H1 (cell line): ENCODE measurements around the gene DTD1. TPM values are rescaled to one million over a fixed set of nuclear protein-coding genes. Genes with fewer than 3 reads are reported as not detected.

Source experiments
- CTCF ChIA-PET: fragments of 300-600 bp; sonication (Branson Sonifier 250); formaldehyde crosslinking; loops from one replicate; lab custom pipeline; 2021; ENCODE audit not compliant: partially characterized antibody; lab: Charles Lee
- POLR2A ChIA-PET: fragments of 300-600 bp; sonication (Branson Sonifier 250); formaldehyde crosslinking; loops from one replicate; lab custom pipeline; 2021; ENCODE audit warnings: inconsistent platforms; ENCODE audit not compliant: partially characterized antibody; lab: Charles Lee
- DNase-seq, 2 experiments: peaks; one replicate each; pipeline versions ENCODE4 v3.0.0 to v3.0.0-alpha.2; 2010 to 2022; ENCODE audit warnings: low spot score in 2 of 2, low read depth in 1 of 2, mixed read lengths in 1 of 2
- FAIRE-seq: peaks from 2 replicates; lab custom pipeline; 2011; peaks lifted over from hg19 to GRCh38; lab: Jason Lieb, UNC
- H2AFZ ChIP-seq: 2 replicates; pipeline ENCODE4 v1.8.1; 2012; ENCODE audit warnings: low read length, inconsistent platforms
- H2AK5ac ChIP-seq: 2 replicates; pipeline ENCODE4 v1.6.1; 2013; ENCODE audit warnings: low read depth, low read length
- H2BK120ac ChIP-seq: replicated peaks from 2 replicates; pipeline ENCODE3; 2013; ENCODE audit warnings: low read depth, low read length, inconsistent platforms
- H2BK12ac ChIP-seq: 2 replicates; pipeline ENCODE4 v1.6.1; 2013; ENCODE audit warnings: low read depth, low read length
- H2BK15ac ChIP-seq: 2 replicates; pipeline ENCODE4 v1.6.1; 2013; ENCODE audit warnings: low read length
- H2BK20ac ChIP-seq: 2 replicates; pipeline ENCODE4 v1.6.1; 2013; ENCODE audit warnings: low read length
- H2BK5ac ChIP-seq: 2 replicates; pipeline ENCODE4 v1.6.1; 2013; ENCODE audit warnings: low read depth, low read length
- H3K14ac ChIP-seq: 2 replicates; pipeline ENCODE4 v1.6.1; 2013; ENCODE audit warnings: inconsistent platforms; ENCODE audit not compliant: insufficient read length
- H3K18ac ChIP-seq: 2 replicates; pipeline ENCODE4 v1.6.1; 2013; ENCODE audit warnings: low read length; ENCODE audit errors: extremely low read depth
- H3K23ac ChIP-seq: 2 replicates; pipeline ENCODE4 v1.6.1; 2013; ENCODE audit warnings: inconsistent platforms; ENCODE audit not compliant: insufficient read length
- H3K23me2 ChIP-seq: 2 replicates; pipeline ENCODE4 v1.6.1; 2013; ENCODE audit warnings: low read depth, low read length
- H3K27ac ChIP-seq: 2 replicates; pipeline ENCODE4 v1.6.1; 2011; ENCODE audit warnings: low read depth, low read length, inconsistent platforms
- H3K27me3 ChIP-seq, 4 experiments: replicated peaks in 1 of 4; 1 replicate in 1 of 4; 2 replicates in 3 of 4; pipeline versions ENCODE4 v1.6.1 to v1.8.1; 2011 to 2013; ENCODE audit warnings: low read length in 3 of 4, mild to moderate bottlenecking in 3 of 4, inconsistent platforms in 2 of 4, mixed read lengths in 2 of 4, moderate library complexity in 1 of 4; ENCODE audit not compliant: control insufficient read depth in 3 of 4, insufficient read depth in 3 of 4; ENCODE audit errors: extremely low read depth in 1 of 4
- H3K36me3 ChIP-seq, 4 experiments: 2 replicates each; pipeline versions ENCODE4 v1.6.1 to v1.8.1; 2011 to 2013; ENCODE audit warnings: mild to moderate bottlenecking in 4 of 4, low read length in 3 of 4, moderate library complexity in 2 of 4, control low read depth in 1 of 4, inconsistent platforms in 1 of 4; ENCODE audit not compliant: insufficient read depth in 4 of 4, control insufficient read depth in 2 of 4
- H3K4ac ChIP-seq: replicated peaks from 2 replicates; pipeline ENCODE3; 2013; ENCODE audit warnings: low read length, low read depth, mixed read lengths, inconsistent platforms; ENCODE audit not compliant: insufficient read length
- H3K4me1 ChIP-seq, 4 experiments: replicated peaks in 1 of 4; 1 replicate in 1 of 4; 2 replicates in 3 of 4; pipeline versions ENCODE4 v1.6.1 to v1.8.1; 2011 to 2013; ENCODE audit warnings: low read length in 3 of 4, inconsistent platforms in 2 of 4, mixed read lengths in 1 of 4; ENCODE audit not compliant: insufficient read depth in 4 of 4, control insufficient read depth in 3 of 4
- H3K4me2 ChIP-seq, 2 experiments: 2 replicates each; pipeline versions ENCODE4 v1.6.1 to v1.8.1; 2011 to 2013; ENCODE audit warnings: low read depth in 2 of 2, low read length in 2 of 2, control low read depth in 1 of 2, inconsistent platforms in 1 of 2, mild to moderate bottlenecking in 1 of 2; ENCODE audit not compliant: insufficient read depth in 1 of 2
- H3K4me3 ChIP-seq, 4 experiments: fragments of 200-600, 300-600 bp in 1 of 4; sonication (generic), shearing (Covaris generic), sonication (Bioruptor Twin) in 1 of 4; 2 replicates each; pipeline versions ENCODE4 v1.5.1 to v1.8.1; 2011 to 2016; ENCODE audit warnings: low read length in 4 of 4, low read depth in 3 of 4, control low read depth in 2 of 4, inconsistent platforms in 2 of 4, mild to moderate bottlenecking in 2 of 4, mixed read lengths in 1 of 4, moderate library complexity in 1 of 4; ENCODE audit not compliant: insufficient read depth in 2 of 4; ENCODE audit errors: extremely low read depth in 1 of 4
- H3K56ac ChIP-seq: replicated peaks from 2 replicates; pipeline ENCODE3; 2013; ENCODE audit warnings: low read depth, mild to moderate bottlenecking, mixed read lengths, low read length, inconsistent platforms; ENCODE audit not compliant: insufficient read length
- H3K79me1 ChIP-seq: 2 replicates; pipeline ENCODE4 v1.6.1; 2013; ENCODE audit warnings: low read depth, low read length, control low read depth
- H3K79me2 ChIP-seq, 2 experiments: 2 replicates each; pipeline versions ENCODE4 v1.6.1 to v1.8.1; 2012 to 2013; ENCODE audit warnings: low read length in 2 of 2, mild to moderate bottlenecking in 2 of 2, inconsistent platforms in 1 of 2; ENCODE audit not compliant: insufficient read depth in 2 of 2, control insufficient read depth in 1 of 2
- H3K9ac ChIP-seq, 4 experiments: replicated peaks in 1 of 4; 1 replicate in 1 of 4; 2 replicates in 3 of 4; pipeline versions ENCODE4 v1.6.1 to v1.8.1; 2011 to 2013; ENCODE audit warnings: low read depth in 3 of 4, low read length in 3 of 4, control low read depth in 2 of 4, mild to moderate bottlenecking in 2 of 4, moderate library complexity in 2 of 4, inconsistent platforms in 1 of 4; ENCODE audit errors: extremely low read depth in 1 of 4
- H3K9me3 ChIP-seq, 2 experiments: 2 replicates each; pipeline versions ENCODE4 v1.6.1 to v1.8.1; 2012 to 2013; ENCODE audit warnings: mild to moderate bottlenecking in 2 of 2, moderate library complexity in 2 of 2, control low read depth in 1 of 2, inconsistent platforms in 1 of 2, low read depth in 1 of 2, low read length in 1 of 2, mixed read lengths in 1 of 2; ENCODE audit not compliant: insufficient read depth in 2 of 2
- H4K20me1 ChIP-seq, 2 experiments: replicated peaks in 1 of 2; 2 replicates each; pipeline versions ENCODE3 to v1.8.1; 2011 to 2013; ENCODE audit warnings: inconsistent platforms in 2 of 2, low read length in 2 of 2, mild to moderate bottlenecking in 1 of 2; ENCODE audit not compliant: insufficient read depth in 2 of 2, control insufficient read depth in 1 of 2
- H4K5ac ChIP-seq: 2 replicates; pipeline ENCODE4 v1.6.1; 2013; ENCODE audit warnings: low read length, low read depth, mixed read lengths, inconsistent platforms; ENCODE audit not compliant: insufficient read length
- H4K8ac ChIP-seq: 2 replicates; pipeline ENCODE4 v1.8.0; 2013; ENCODE audit warnings: mild to moderate bottlenecking, moderate library complexity, low read length, inconsistent platforms; ENCODE audit not compliant: insufficient read depth; ENCODE audit errors: extremely low read depth
- H4K91ac ChIP-seq: replicated peaks from 2 replicates; pipeline ENCODE3; 2013; ENCODE audit warnings: low read length, mixed read lengths, inconsistent platforms; ENCODE audit not compliant: insufficient read length
- ASH2L ChIP-seq: fragments of 200-600, 300-600 bp; sonication (generic); IDR thresholded peaks from one replicate; pipeline ENCODE4 v1.7.1; 2017; ENCODE audit warnings: low read length
- JUN ChIP-seq: IDR thresholded peaks from 2 replicates; pipeline ENCODE4 v1.6.1; 2011; ENCODE audit warnings: low read depth, mild to moderate bottlenecking, improper control_type of control experiment, low read length
- PHF8 ChIP-seq: fragments of 200-600 bp; sonication (generic); conservative IDR thresholded peaks from 2 replicates; pipeline ENCODE4 v1.7.1; 2012; ENCODE audit warnings: low read depth, mild to moderate bottlenecking, inconsistent platforms, low read length, moderate library complexity
- RFX5 ChIP-seq: IDR thresholded peaks from 2 replicates; pipeline ENCODE4 v1.6.1; 2011; ENCODE audit warnings: low read depth, low read length, improper control_type of control experiment, borderline replicate concordance
- TCF12 ChIP-seq: IDR thresholded peaks from 2 replicates; pipeline ENCODE4 v1.6.1; 2011; ENCODE audit warnings: low read depth, mild to moderate bottlenecking, low read length
- WGBS, 2 experiments: shearing (Covaris generic) in 1 of 2; methylation state at CpG; one replicate each; pipeline versions ENCODE4 v1.1.6 to v1.1.7; 2013 to 2015; ENCODE audit warnings: low lambda C conversion rate in 2 of 2, mixed read lengths in 2 of 2, inconsistent platforms in 1 of 2, low coverage in 1 of 2, missing lambda C conversion rate in 1 of 2; ENCODE audit not compliant: insufficient replicate concordance in 2 of 2, insufficient coverage in 1 of 2, insufficient read length in 1 of 2; ENCODE audit errors: extremely low coverage in 1 of 2, missing lambda C conversion rate in 1 of 2; 5-methylcytosine and 5-hydroxymethylcytosine counted together
- polyA plus RNA-seq, 7 experiments: library from polyadenylated mRNA; depleted of rRNA in 3 of 7; stranded (reverse) in 5 of 7; unstranded in 2 of 7; fragments of >200 nt in 5 of 7; fragments of 200-250 nt in 2 of 7; gene quantifications; 1 replicate in 5 of 7; 2 replicates in 1 of 7; 4 replicates in 1 of 7; pipeline versions ENCODE4 v1.2.1 to v1.2.3, GENCODE V29; 2011 to 2013; ENCODE audit warnings: missing spikeins in 2 of 7, mixed read lengths in 2 of 7
- total RNA-seq: library from RNA; stranded (reverse); fragmentation: NEBNext Ultra II Directional; extraction: Animal tissue kit (Norgen Biotek cat#: 25700); gene quantifications from 2 replicates; pipeline ENCODE4 v1.2.1, GENCODE V29; 2021

Gene DTD1
- total and polyA plus RNA-seq, 2 of the 8 experiments (the other 6 are each of a cell fraction or from before 2014, with no cell fraction given) = 49.7 to 66.6 TPM

- TF ChIP-seq TCF12 = no peak
- no peak for TF ChIP-seq RFX5
- peak; percentile 20 for TF ChIP-seq ASH2L
- no peak; the same call in 1 of the 2 replicates for TF ChIP-seq PHF8
- TF ChIP-seq JUN = no peak
- H3K79me1 ChIP-seq = peaks cover 2% of the 10 kb centered on the region; the same call in 1 of the 2 replicates
- no peak overlapping the region for H3K4ac ChIP-seq
- WGBS, 2 experiments = 6% methylated on average over 6 of the region's 6 CpGs; no CpG with 5 or more reads in 1 of the 2 experiments
- no peak for DNase-seq
- peak overlapping the region; percentile 80 to 90 for H3K4me2 ChIP-seq
- H3K27me3 ChIP-seq = no peaks in the 10 kb centered on the region; a peak in 1 of 7 replicates
- no peak overlapping the region for H2BK15ac ChIP-seq
- CTCF ChIA-PET = no interaction called here
- H4K20me1 ChIP-seq = peaks cover 0 to 3% of the 10 kb centered on the region in 2 experiments
- H2BK120ac ChIP-seq = no peak overlapping the region
- peak overlapping the region; percentile 89 to 97 (median 94) for H3K4me3 ChIP-seq
- H2BK20ac ChIP-seq = no peak overlapping the region
- no peak overlapping the region for H2BK5ac ChIP-seq
- POLR2A ChIA-PET = interaction anchor here (1.5 to 1.7 kb wide), 2 partner anchors 17 to 21 kb away, joined by 3 to 8 read pairs; no protein-coding TSS in a partner anchor
- H3K9ac ChIP-seq = peak overlapping the region; percentile 78 to 98 (median 88)
- H4K91ac ChIP-seq = no peak overlapping the region
- no peak overlapping the region for H2BK12ac ChIP-seq
- no peak overlapping the region for H3K18ac ChIP-seq
- H3K4me1 ChIP-seq = peaks cover 0 to 4% (median under 1%) of the 10 kb centered on the region in 4 experiments; a peak in 3 of 7 replicates
- H3K79me2 ChIP-seq = peaks cover 0 to 9% of the 10 kb centered on the region in 2 experiments; a peak in 2 of 4 replicates
- H2AFZ ChIP-seq = peak overlapping the region; percentile 88
- peaks cover 0 to 17% (median 3%) of the 10 kb centered on the region in 4 experiments; a peak in 3 of 8 replicates for H3K36me3 ChIP-seq
- no peak overlapping the region for H3K56ac ChIP-seq
- H3K27ac ChIP-seq = no peak overlapping the region
- no peak overlapping the region for H3K23ac ChIP-seq
- H4K8ac ChIP-seq = no peak overlapping the region
- FAIRE-seq = no peak
- H3K14ac ChIP-seq = no peak overlapping the region
- H4K5ac ChIP-seq = no peak overlapping the region
- no peak overlapping the region for H2AK5ac ChIP-seq
- peaks cover 2% of the 10 kb centered on the region; the same call in 1 of the 2 replicates for H3K23me2 ChIP-seq
- no peaks in the 10 kb centered on the region for H3K9me3 ChIP-seq
Measured at GRCh38 chr20:18567739-18568091, 20.1 kb upstream of the DTD1 start.
